K562 (cell line): ENCODE measurements around the gene ARHGAP18. TPM values are rescaled to one million over a fixed set of nuclear protein-coding genes. Genes with fewer than 3 reads are reported as not detected.
A peak's percentile ranks its signal among the peaks of the same experiment; 100 is the strongest.

ENCODE experiments used
- ATAC-seq: fragments of 200-7000 bp; cut with Tn5 transposase; 3 replicates; pipeline ENCODE4 v1.9.1; 2020; ENCODE audit warnings: moderate library complexity
- BruUV-seq: library from RNA; stranded (reverse); fragments of 400-500 nt; replicated peaks from 2 replicates; lab custom pipeline; 2021; lab: Mats Ljungman, UMichigan
- CTCF ChIA-PET: fragments of 300-600 bp; formaldehyde crosslinking; extraction: SDS; loops from one replicate; lab custom pipeline; 2021; ENCODE audit warnings: low intra/inter-chr PET ratio; lab: Yijun Ruan, JAX
- POLR2A ChIA-PET: fragments of 300-600, 350-650 bp; sonication (Branson Sonifier 250); formaldehyde crosslinking; extraction: SDS; loops from one replicate; lab custom pipeline; 2021; ENCODE audit warnings: antibody characterized with exemption, inconsistent platforms; lab: Yijun Ruan, JAX
- DNase-seq, 4 experiments: peaks; one replicate each; pipeline versions ENCODE4 v3.0.0 to v3.0.0-alpha.2; 2011 to 2018; ENCODE audit warnings: low spot score in 3 of 4, mixed read lengths in 3 of 4; ENCODE audit errors: extremely low read depth in 1 of 4
- FAIRE-seq: peaks from 2 replicates; lab custom pipeline; 2011; peaks lifted over from hg19 to GRCh38; lab: Jason Lieb, UNC
- H2AFZ ChIP-seq: 2 replicates; pipeline ENCODE4 v1.6.0; 2011; ENCODE audit warnings: low read depth, low read length, control low read depth, inconsistent platforms
- H3K27ac ChIP-seq: fragments of 200-600 bp; 3 replicates; pipeline ENCODE4 v1.8.0; 2011; ENCODE audit warnings: low read depth, mild to moderate bottlenecking, control low read depth, inconsistent platforms, low read length, moderate library complexity, mixed read lengths; ENCODE audit errors: extremely low read depth
- H3K27me3 ChIP-seq, 2 experiments: fragments of 300-600 bp in 1 of 2; 2 replicates in 1 of 2; 3 replicates in 1 of 2; pipeline versions ENCODE4 v1.6.0 to v1.8.0; 2011; ENCODE audit warnings: inconsistent platforms in 2 of 2, low read length in 2 of 2, mild to moderate bottlenecking in 1 of 2, mixed read lengths in 1 of 2, moderate library complexity in 1 of 2; ENCODE audit not compliant: control insufficient read depth in 2 of 2, insufficient read depth in 2 of 2
- H3K36me3 ChIP-seq: fragments of 300-600 bp; 3 replicates; pipeline ENCODE4 v1.8.0; 2011; ENCODE audit warnings: mild to moderate bottlenecking, low read length, inconsistent platforms; ENCODE audit not compliant: control insufficient read depth, insufficient read depth
- H3K4me1 ChIP-seq, 2 experiments: fragments of 200-600 bp in 1 of 2; replicated peaks in 1 of 2; 2 replicates in 1 of 2; 3 replicates in 1 of 2; pipeline versions ENCODE4 v1.5.1 to v1.8.0; 2011; ENCODE audit warnings: inconsistent platforms in 2 of 2, low read length in 2 of 2, mild to moderate bottlenecking in 1 of 2, mixed read lengths in 1 of 2, moderate library complexity in 1 of 2; ENCODE audit not compliant: control insufficient read depth in 2 of 2, insufficient read depth in 2 of 2
- H3K4me2 ChIP-seq: 2 replicates; pipeline ENCODE4 v1.6.1; 2011; ENCODE audit warnings: low read length, control low read depth, inconsistent platforms, mixed read lengths; ENCODE audit not compliant: insufficient read depth
- H3K4me3 ChIP-seq: fragments of 200-600 bp; sonication (generic), shearing (Covaris generic); 2 replicates; pipeline ENCODE4 v1.5.1; 2016; ENCODE audit warnings: control low read depth, inconsistent platforms
- H3K79me2 ChIP-seq: fragments of 200-600 bp; 3 replicates; pipeline ENCODE4 v1.8.0; 2011; ENCODE audit warnings: low read length, inconsistent platforms; ENCODE audit not compliant: control insufficient read depth, insufficient read depth
- H3K9ac ChIP-seq, 2 experiments: 2 replicates each; pipeline versions ENCODE4 v1.6.0 to v1.6.1; 2011; ENCODE audit warnings: low read depth in 2 of 2, low read length in 2 of 2, control low read depth in 1 of 2, inconsistent platforms in 1 of 2, mild to moderate bottlenecking in 1 of 2, mixed read lengths in 1 of 2; ENCODE audit not compliant: insufficient read depth in 1 of 2
- H3K9me1 ChIP-seq: one replicate; pipeline ENCODE4 v1.6.0; 2011; ENCODE audit warnings: inconsistent platforms, mild to moderate bottlenecking, low read length, moderate library complexity; ENCODE audit not compliant: control insufficient read depth, insufficient read depth
- H3K9me3 ChIP-seq: replicated peaks from 2 replicates; pipeline ENCODE4 v1.5.1; 2011; ENCODE audit warnings: low read depth, low read length, inconsistent platforms; ENCODE audit not compliant: control insufficient read depth, insufficient read depth
- H4K20me1 ChIP-seq: replicated peaks from 2 replicates; pipeline ENCODE4 v1.6.1; 2011; ENCODE audit warnings: low read length, inconsistent platforms, mixed read lengths; ENCODE audit not compliant: control insufficient read depth, insufficient read depth
- ARID1B ChIP-seq: fragments of 450-650 bp; IDR thresholded peaks from 2 replicates; pipeline ENCODE4 v1.6.1; 2016; ENCODE audit warnings: antibody characterized with exemption, mild to moderate bottlenecking, inconsistent platforms
- BCL6 ChIP-seq: fragments of 250-450 bp; sonication (Bioruptor Pico); IDR thresholded peaks from 2 replicates; pipeline ENCODE4 v1.4.0; 2020
- FIP1L1 ChIP-seq: fragments of 200-400 bp; formaldehyde crosslinking; IDR thresholded peaks from 2 replicates; pipeline ENCODE4 v1.6.1; 2018; ENCODE audit warnings: mild to moderate bottlenecking, low read depth, low read length; ENCODE audit not compliant: poor library complexity, severe bottlenecking
- KDM5B ChIP-seq: fragments of 200-600 bp; sonication (generic); IDR thresholded peaks from 2 replicates; pipeline ENCODE4 v1.6.1; 2012; ENCODE audit warnings: low read depth, mild to moderate bottlenecking, moderate library complexity, low read length, control low read depth, inconsistent platforms; ENCODE audit not compliant: insufficient replicate concordance
- NFRKB ChIP-seq: fragments of 450-650 bp; IDR thresholded peaks from 2 replicates; pipeline ENCODE4 v1.6.1; 2016; ENCODE audit warnings: low read depth
- SMARCC2 ChIP-seq: fragments of 450-650 bp; IDR thresholded peaks from 2 replicates; pipeline ENCODE4 v1.6.1; 2017; ENCODE audit warnings: antibody characterized with exemption, moderate library complexity, mild to moderate bottlenecking, low read depth
- STAG1 ChIP-seq: sonication (generic); formaldehyde crosslinking; IDR thresholded peaks from 2 replicates; pipeline ENCODE4 v1.5.0; 2020; ENCODE audit warnings: missing genetic modification reagents, borderline replicate concordance
- ZBTB43 ChIP-seq: sonication (generic); formaldehyde crosslinking; IDR thresholded peaks from 2 replicates; pipeline ENCODE4 v1.8.0; 2023; ENCODE audit warnings: mild to moderate bottlenecking, missing genetic modification reagents
- ZNF584 ChIP-seq: fragments of 200-800 bp; sonication (Bioruptor generic); IDR thresholded peaks from 2 replicates; pipeline ENCODE4 v1.6.1; 2016; ENCODE audit warnings: low read depth, mild to moderate bottlenecking, missing genetic modification characterization, missing compliant biosample characterization
- WGBS: fragments of 100-300 bp; shearing (Covaris generic); methylation state at CpG from one replicate; pipeline ENCODE4 v1.1.6; 2016; ENCODE audit warnings: low coverage, mixed read lengths; ENCODE audit not compliant: insufficient coverage; ENCODE audit errors: missing lambda C conversion rate; 5-methylcytosine and 5-hydroxymethylcytosine counted together
- in situ Hi-C: fragments of 300-500 bp; cut with MboI; formaldehyde crosslinking; loops from 4 replicates; pipeline ENCODE4 v1.15.0; 2018; ENCODE audit warnings: inconsistent platforms, mixed read lengths
- intact Hi-C: fragments of 100-400 bp; cut with micrococcal nuclease; formaldehyde crosslinking; loops from 2 replicates; pipeline ENCODE4 v1.14.2; 2022
- polyA plus RNA-seq, 8 experiments: library from polyadenylated mRNA; depleted of rRNA in 4 of 8; stranded (reverse) in 5 of 8; unstranded in 3 of 8; fragments of >200 nt; fragmentation: Nextera tagmentation in 2 of 8; fragmentation: Illumina TruSeq in 1 of 8; extraction: Ambion mirVana in 2 of 8; extraction: Trizol in 1 of 8; gene quantifications; 2 replicates each; pipeline versions ENCODE4 v1.2.1 to v1.2.3, GENCODE V29; 2011 to 2014; ENCODE audit warnings: inconsistent platforms in 1 of 8, missing spikeins in 1 of 8
- total RNA-seq, 7 experiments: library from RNA; depleted of rRNA in 6 of 7; stranded (reverse); fragments of >200 nt in 6 of 7; fragmentation: Illumina TruSeq in 2 of 7; extraction: Trizol in 2 of 7; gene quantifications; 2 replicates each; pipeline versions ENCODE4 v1.2.1 to v1.2.3, GENCODE V29; 2011 to 2021; ENCODE audit warnings: low replicate concordance in 1 of 7
- TF ChIP-seq, protein P1 (sequence below), 2 experiments: fragments of 450-650 bp in 1 of 2; sonication (generic) in 1 of 2; formaldehyde crosslinking in 1 of 2; IDR thresholded peaks in 1 of 2; conservative IDR thresholded peaks in 1 of 2; 2 replicates each; pipeline versions ENCODE4 v1.6.1 to v1.8.1; 2016 to 2023; ENCODE audit warnings: mild to moderate bottlenecking in 2 of 2, moderate library complexity in 2 of 2, inconsistent platforms in 1 of 2, missing genetic modification reagents in 1 of 2
- TF ChIP-seq, protein P2 (sequence below), 2 experiments: IDR thresholded peaks in 1 of 2; conservative IDR thresholded peaks in 1 of 2; 2 replicates each; pipeline ENCODE4 v1.6.1; 2016; ENCODE audit warnings: low read depth in 2 of 2, mild to moderate bottlenecking in 1 of 2, missing compliant biosample characterization in 1 of 2, missing genetic modification characterization in 1 of 2, moderate library complexity in 1 of 2
- TF ChIP-seq, protein P3 (sequence below): sonication (generic); formaldehyde crosslinking; IDR thresholded peaks from 2 replicates; pipeline ENCODE4 v1.5.0; 2020; ENCODE audit warnings: missing genetic modification reagents

The ARHGAP18 gene
- total and polyA plus RNA-seq, 9 of the 15 experiments (the other 6 are each of a cell fraction or from before 2014, with no cell fraction given): 13.3 to 29.7 (median 21.1) TPM

GRCh38 chr6:129717277-129717676 is 7.3 kb upstream of the ARHGAP18 start (continued):
- TF ChIP-seq FIP1L1: no peak
- TF ChIP-seq, protein P1, sequence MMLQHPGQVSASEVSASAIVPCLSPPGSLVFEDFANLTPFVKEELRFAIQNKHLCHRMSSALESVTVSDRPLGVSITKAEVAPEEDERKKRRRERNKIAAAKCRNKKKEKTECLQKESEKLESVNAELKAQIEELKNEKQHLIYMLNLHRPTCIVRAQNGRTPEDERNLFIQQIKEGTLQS (IDR thresholded peaks at IDR 0.05): peak; percentile 46; the same call in 1 of the 2 replicates
- TF ChIP-seq, protein P1 (CRISPR knock-in tag; conservative IDR thresholded peaks at IDR 0.05): no peak
- 0 out of 2 replicates have a peak, but pooled peaks have one; percentile 8 for TF ChIP-seq ARID1B

GRCh38 chr6:129713806-129714333 is 3.9 kb upstream of the ARHGAP18 start:
- no peak for FAIRE-seq
- no TSS peak for BruUV-seq

More at GRCh38 chr6:129713806-129714333, 3.9 kb upstream of the ARHGAP18 start:
- no peak for ATAC-seq
- no peaks in the 10 kb centered on the region for H3K9me3 ChIP-seq
- H3K36me3 ChIP-seq: no peaks in the 10 kb centered on the region
- no peak overlapping the region for H3K4me3 ChIP-seq
- TF ChIP-seq, protein P2, sequence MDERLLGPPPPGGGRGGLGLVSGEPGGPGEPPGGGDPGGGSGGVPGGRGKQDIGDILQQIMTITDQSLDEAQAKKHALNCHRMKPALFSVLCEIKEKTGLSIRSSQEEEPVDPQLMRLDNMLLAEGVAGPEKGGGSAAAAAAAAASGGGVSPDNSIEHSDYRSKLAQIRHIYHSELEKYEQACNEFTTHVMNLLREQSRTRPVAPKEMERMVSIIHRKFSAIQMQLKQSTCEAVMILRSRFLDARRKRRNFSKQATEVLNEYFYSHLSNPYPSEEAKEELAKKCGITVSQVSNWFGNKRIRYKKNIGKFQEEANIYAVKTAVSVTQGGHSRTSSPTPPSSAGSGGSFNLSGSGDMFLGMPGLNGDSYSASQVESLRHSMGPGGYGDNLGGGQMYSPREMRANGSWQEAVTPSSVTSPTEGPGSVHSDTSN (CRISPR knock-in tag; IDR thresholded peaks at IDR 0.05; ENCODE audit: low read depth): no peak
- TF ChIP-seq, protein P2 (tag; conservative IDR thresholded peaks at IDR 0.05; ENCODE audit: low read depth): no peak
- TF ChIP-seq SMARCC2 (no peak), ZBTB43 (CRISPR knock-in tag) (no peak), STAG1 (CRISPR knock-in tag) (no peak), BCL6 (CRISPR knock-in tag) (no peak), KDM5B (no peak), ZNF584 (CRISPR knock-in tag) (no peak), NFRKB (no peak)
- TF ChIP-seq, protein P3, sequence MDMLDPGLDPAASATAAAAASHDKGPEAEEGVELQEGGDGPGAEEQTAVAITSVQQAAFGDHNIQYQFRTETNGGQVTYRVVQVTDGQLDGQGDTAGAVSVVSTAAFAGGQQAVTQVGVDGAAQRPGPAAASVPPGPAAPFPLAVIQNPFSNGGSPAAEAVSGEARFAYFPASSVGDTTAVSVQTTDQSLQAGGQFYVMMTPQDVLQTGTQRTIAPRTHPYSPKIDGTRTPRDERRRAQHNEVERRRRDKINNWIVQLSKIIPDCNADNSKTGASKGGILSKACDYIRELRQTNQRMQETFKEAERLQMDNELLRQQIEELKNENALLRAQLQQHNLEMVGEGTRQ (CRISPR knock-in tag): no peak
- no peak for DNase-seq
- ChIA-PET CTCF (no interaction called here), POLR2A (interaction anchor here (0.7 to 1.2 kb wide), 4 partner anchors 8 to 112 kb away, joined by 3 to 5 read pairs (median 3); no protein-coding TSS in a partner anchor)
- in situ Hi-C loops (no loop called here), intact Hi-C loops (no loop called here)
- H3K79me2 ChIP-seq: peaks cover 12% of the 10 kb centered on the region
- peak overlapping the region; percentile 63 for H2AFZ ChIP-seq
- 91% methylated on average over 4 of the region's 4 CpGs for WGBS
- H3K27ac ChIP-seq: no peak overlapping the region
- no peaks in the 10 kb centered on the region for H3K27me3 ChIP-seq
- H3K9ac ChIP-seq: no peak overlapping the region
- peaks cover 0 to 12% of the 10 kb centered on the region in 2 experiments; a peak in 3 of 5 replicates for H3K4me1 ChIP-seq
- no peak overlapping the region for H3K4me2 ChIP-seq
- peaks cover 4% of the 10 kb centered on the region; the same call in 1 of the 2 replicates for H4K20me1 ChIP-seq
- H3K9me1 ChIP-seq: no peaks in the 10 kb centered on the region
